ENCODE results near the gene UBL4B. TPM values are rescaled to one million over a fixed set of nuclear protein-coding genes. Genes with fewer than 3 reads are reported as not detected.

Gene UBL4B
- total RNA-seq, 1 experiment from 2014 or later, result 0.19 TPM

DNA sequence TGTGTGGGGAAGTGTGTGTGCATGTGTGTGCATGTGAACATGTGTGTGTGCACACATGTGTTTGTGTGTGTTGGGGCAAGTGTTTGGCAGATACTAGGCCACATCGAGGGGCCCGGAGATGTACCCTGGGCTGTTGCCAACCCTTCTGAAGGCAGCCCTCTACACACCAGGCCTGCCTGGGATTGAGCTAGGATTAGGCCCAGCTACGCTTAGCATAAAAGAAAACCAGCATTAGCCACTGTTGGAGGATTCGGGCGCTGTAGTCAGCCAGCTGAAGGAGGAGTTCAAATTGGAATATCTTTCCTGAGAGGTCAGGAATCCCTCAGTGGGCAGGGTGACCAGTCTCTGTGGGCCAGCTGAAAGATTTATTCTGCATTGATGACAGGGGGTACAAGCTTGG is 31.2 kb upstream of the UBL4B start:
- H4K20me1 ChIP-seq (ENCODE audit: insufficient read depth, low read depth, low read length), result no peaks in the 10 kb centered on the region
- peak overlapping the region; percentile 45 for H3K27ac ChIP-seq (ENCODE audit: low read length)
- H3K4me1 ChIP-seq (ENCODE audit: low read length), result peaks cover 57% of the 10 kb centered on the region
- no peak overlapping the region for H3K4me3 ChIP-seq (ENCODE audit: low read length)
- no peak overlapping the region for H2AFZ ChIP-seq (ENCODE audit: low read length)
- no peaks in the 10 kb centered on the region for H3K9me3 ChIP-seq (ENCODE audit: low read length)
- no peaks in the 10 kb centered on the region for H3K27me3 ChIP-seq (ENCODE audit: low read length)
- peak overlapping the region; percentile 22; the same call in 1 of the 2 replicates for H3K9ac ChIP-seq (ENCODE audit: low read length)
- no peak overlapping the region for H3K4me2 ChIP-seq (ENCODE audit: low read depth, low read length, poor library complexity, severe bottlenecking)
- no peaks in the 10 kb centered on the region for H3K79me2 ChIP-seq (ENCODE audit: low read length)
- DNase-seq, result no peak
- no peaks in the 10 kb centered on the region for H3K9me2 ChIP-seq (replicated peaks; ENCODE audit: insufficient read depth, low read length)
- no peaks in the 10 kb centered on the region for H3K36me3 ChIP-seq (ENCODE audit: insufficient read depth, low read length)

GRCh38 chr1:110082477-110082876 is 29.8 kb upstream of the UBL4B start:
- Histone ChIP-seq H4K20me1 (ENCODE audit: insufficient read depth, low read depth, low read length) (no peaks in the 10 kb centered on the region), H3K9me3 (ENCODE audit: low read length) (no peaks in the 10 kb centered on the region), H3K27ac (ENCODE audit: low read length) (peak overlapping the region; percentile 23; the same call in 1 of the 2 replicates), H2AFZ (ENCODE audit: low read length) (no peak overlapping the region), H3K36me3 (ENCODE audit: insufficient read depth, low read length) (no peaks in the 10 kb centered on the region), H3K79me2 (ENCODE audit: low read length) (no peaks in the 10 kb centered on the region), H3K4me3 (ENCODE audit: low read length) (no peak overlapping the region), H3K9ac (ENCODE audit: low read length) (peak overlapping the region; percentile 19; the same call in 1 of the 2 replicates), H3K4me2 (ENCODE audit: low read depth, low read length, poor library complexity, severe bottlenecking) (no peak overlapping the region), H3K9me2 (replicated peaks; ENCODE audit: insufficient read depth, low read length) (no peaks in the 10 kb centered on the region), H3K27me3 (ENCODE audit: low read length) (no peaks in the 10 kb centered on the region), H3K4me1 (ENCODE audit: low read length) (peaks cover 71% of the 10 kb centered on the region)
- DNase-seq, result no peak

DNA sequence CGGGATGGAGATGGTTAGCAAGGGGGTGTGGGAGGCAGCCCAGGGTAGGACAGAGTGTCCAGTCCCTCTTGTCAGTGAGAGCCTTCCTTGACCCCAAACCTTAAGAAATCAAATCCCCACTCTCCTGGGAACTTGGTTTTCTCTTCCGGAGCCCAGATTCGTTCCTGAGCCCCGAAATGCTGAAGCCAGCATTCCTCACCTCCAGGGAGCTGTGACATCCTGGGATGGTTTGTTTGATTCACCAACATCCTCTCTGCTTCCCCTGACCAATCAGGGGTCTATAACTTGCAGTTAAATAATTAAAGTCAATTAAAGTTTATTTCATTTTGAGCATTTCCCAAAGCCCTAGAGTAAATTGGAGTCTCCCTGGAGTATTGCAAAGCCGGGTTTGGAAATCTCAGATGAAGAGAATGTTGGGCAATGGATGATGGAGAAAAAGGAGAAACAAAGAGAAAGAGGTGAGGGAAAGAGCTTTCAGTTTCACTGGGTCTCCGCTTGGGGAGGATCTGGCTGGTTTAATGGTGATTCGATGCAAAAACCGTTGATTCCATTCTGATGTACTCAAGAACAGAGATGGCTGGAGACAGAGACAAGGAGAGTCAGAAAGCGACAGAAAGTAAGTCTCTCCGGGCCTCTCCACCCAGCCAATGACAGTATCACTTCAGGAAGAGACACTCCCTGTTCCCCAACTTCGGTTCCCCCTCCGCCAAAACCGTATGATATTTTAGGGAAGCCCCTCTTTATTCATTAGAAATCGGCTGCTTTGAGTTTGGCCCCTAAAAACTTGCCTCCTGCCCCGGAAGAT is 29.0 kb upstream of the UBL4B start:
- Histone ChIP-seq H3K4me1 (ENCODE audit: low read length) (peaks cover 79% of the 10 kb centered on the region), H3K79me2 (ENCODE audit: low read length) (no peaks in the 10 kb centered on the region), H3K4me3 (ENCODE audit: low read length) (no peak overlapping the region), H2AFZ (ENCODE audit: low read length) (no peak overlapping the region), H3K36me3 (ENCODE audit: insufficient read depth, low read length) (no peaks in the 10 kb centered on the region), H3K9ac (ENCODE audit: low read length) (no peak overlapping the region), H3K27ac (ENCODE audit: low read length) (peak overlapping the region; percentile 23; the same call in 1 of the 2 replicates), H4K20me1 (ENCODE audit: insufficient read depth, low read depth, low read length) (no peaks in the 10 kb centered on the region), H3K27me3 (ENCODE audit: low read length) (no peaks in the 10 kb centered on the region), H3K9me3 (ENCODE audit: low read length) (no peaks in the 10 kb centered on the region), H3K9me2 (replicated peaks; ENCODE audit: insufficient read depth, low read length) (no peaks in the 10 kb centered on the region), H3K4me2 (ENCODE audit: low read depth, low read length, poor library complexity, severe bottlenecking) (no peak overlapping the region)
- DNase-seq, result no peak

DNA sequence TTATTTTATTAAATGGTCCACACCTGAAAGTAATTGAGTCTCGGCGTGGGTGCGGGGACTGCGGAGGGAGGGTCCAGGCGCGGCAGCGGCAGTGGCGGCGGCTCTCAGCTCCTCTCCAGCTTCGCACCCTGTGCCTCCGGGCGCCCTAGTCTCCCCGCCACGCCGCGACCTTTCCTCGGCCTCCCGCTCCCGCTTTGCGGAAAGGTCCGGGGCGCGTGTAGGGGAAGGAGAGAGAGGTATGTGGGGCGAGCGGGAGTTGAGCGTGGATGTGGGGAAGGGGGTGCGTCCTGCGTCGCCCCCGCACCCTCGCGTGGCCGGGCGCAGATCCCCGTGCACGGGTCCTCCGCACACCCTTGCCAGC is 28.4 kb upstream of the UBL4B start:
- Histone ChIP-seq H2AFZ (ENCODE audit: low read length) (no peak overlapping the region), H3K4me2 (ENCODE audit: low read depth, low read length, poor library complexity, severe bottlenecking) (no peak overlapping the region), H4K20me1 (ENCODE audit: insufficient read depth, low read depth, low read length) (no peaks in the 10 kb centered on the region), H3K4me1 (ENCODE audit: low read length) (peaks cover 85% of the 10 kb centered on the region), H3K79me2 (ENCODE audit: low read length) (no peaks in the 10 kb centered on the region), H3K9me3 (ENCODE audit: low read length) (no peaks in the 10 kb centered on the region), H3K27me3 (ENCODE audit: low read length) (no peaks in the 10 kb centered on the region), H3K9ac (ENCODE audit: low read length) (no peak overlapping the region), H3K36me3 (ENCODE audit: insufficient read depth, low read length) (no peaks in the 10 kb centered on the region), H3K27ac (ENCODE audit: low read length) (no peak overlapping the region), H3K4me3 (ENCODE audit: low read length) (no peak overlapping the region), H3K9me2 (replicated peaks; ENCODE audit: insufficient read depth, low read length) (no peaks in the 10 kb centered on the region)
- no peak for DNase-seq

DNA sequence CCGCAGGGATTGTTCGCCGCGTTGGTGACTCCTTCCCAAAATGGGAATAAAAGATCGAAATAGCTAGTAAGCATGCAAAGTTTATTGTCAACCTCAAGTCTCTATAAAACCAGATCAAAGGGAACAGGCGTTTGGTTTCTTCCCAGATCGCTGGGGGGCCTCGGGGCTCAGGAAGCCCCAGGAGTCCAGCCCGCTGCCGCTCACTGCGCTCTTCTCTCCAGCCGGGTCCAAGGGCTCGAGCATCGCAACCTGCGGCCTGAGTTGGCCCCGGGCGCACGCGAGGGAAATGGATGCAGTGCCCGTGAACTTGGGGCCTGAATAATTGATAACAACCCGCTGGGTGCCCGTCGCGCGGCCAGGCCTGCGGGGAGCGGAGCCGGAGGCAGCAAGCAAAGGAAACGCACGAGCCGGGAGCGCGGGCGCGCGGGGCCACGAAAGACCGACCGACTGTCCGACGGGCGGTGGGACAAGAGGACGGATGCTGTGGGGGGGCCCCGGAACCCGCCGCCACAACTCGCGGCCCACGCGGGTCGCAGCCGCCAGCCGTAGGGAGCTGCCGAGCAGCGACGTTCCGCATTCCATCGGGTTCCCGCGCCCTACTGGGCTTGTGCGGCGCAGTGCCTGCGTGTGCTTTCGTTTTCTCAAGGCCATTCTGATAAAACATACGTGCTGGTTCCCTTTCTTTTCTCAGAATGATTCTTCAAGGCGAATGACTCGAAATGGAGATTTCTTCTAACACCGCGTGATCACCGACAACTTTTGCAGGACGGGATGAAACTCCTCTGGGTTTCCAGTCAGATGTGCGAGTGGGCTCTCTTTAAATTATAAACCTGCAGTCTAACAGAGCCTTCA is 27.8 kb upstream of the UBL4B start:
- Histone ChIP-seq H3K9me2 (replicated peaks; ENCODE audit: insufficient read depth, low read length) (no peaks in the 10 kb centered on the region), H3K27ac (ENCODE audit: low read length) (peak overlapping the region; percentile 87), H2AFZ (ENCODE audit: low read length) (0 out of 2 replicates have a peak overlapping the region, but pooled peaks have one; percentile 5), H4K20me1 (ENCODE audit: insufficient read depth, low read depth, low read length) (no peaks in the 10 kb centered on the region), H3K9me3 (ENCODE audit: low read length) (no peaks in the 10 kb centered on the region), H3K4me1 (ENCODE audit: low read length) (peaks cover 91% of the 10 kb centered on the region), H3K36me3 (ENCODE audit: insufficient read depth, low read length) (no peaks in the 10 kb centered on the region), H3K4me3 (ENCODE audit: low read length) (peak overlapping the region; percentile 33; the same call in 1 of the 2 replicates), H3K9ac (ENCODE audit: low read length) (peak overlapping the region; percentile 7; the same call in 1 of the 2 replicates), H3K79me2 (ENCODE audit: low read length) (no peaks in the 10 kb centered on the region), H3K27me3 (ENCODE audit: low read length) (no peaks in the 10 kb centered on the region), H3K4me2 (ENCODE audit: low read depth, low read length, poor library complexity, severe bottlenecking) (peak overlapping the region; percentile 39)
- DNase-seq, result no peak

DNA sequence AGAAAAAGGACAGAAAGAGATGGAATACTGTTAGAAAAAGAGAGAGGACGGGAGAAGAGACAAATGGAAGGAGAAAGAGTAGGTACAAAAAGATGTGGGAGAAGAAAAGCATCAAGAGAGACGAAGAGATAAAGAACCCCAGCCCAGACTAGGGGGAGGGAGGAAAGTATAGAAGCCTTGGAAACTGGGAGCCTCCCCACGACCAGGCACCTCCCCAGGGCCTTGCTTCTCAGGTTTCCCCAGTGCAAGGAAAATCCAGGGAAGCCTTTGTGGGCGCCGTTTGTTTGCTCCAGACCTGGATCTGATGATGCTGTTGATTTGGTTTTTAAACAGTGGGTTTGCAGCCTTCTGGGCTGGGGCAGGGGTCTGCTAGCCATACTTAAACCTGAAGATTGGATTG is 26.6 kb upstream of the UBL4B start:
- DNase-seq, result no peak
- Histone ChIP-seq H2AFZ (ENCODE audit: low read length) (no peak overlapping the region), H3K9me2 (replicated peaks; ENCODE audit: insufficient read depth, low read length) (no peaks in the 10 kb centered on the region), H3K79me2 (ENCODE audit: low read length) (no peaks in the 10 kb centered on the region), H4K20me1 (ENCODE audit: insufficient read depth, low read depth, low read length) (no peaks in the 10 kb centered on the region), H3K36me3 (ENCODE audit: insufficient read depth, low read length) (no peaks in the 10 kb centered on the region), H3K9me3 (ENCODE audit: low read length) (no peaks in the 10 kb centered on the region), H3K9ac (ENCODE audit: low read length) (no peak overlapping the region), H3K27ac (ENCODE audit: low read length) (peak overlapping the region; percentile 87), H3K27me3 (ENCODE audit: low read length) (no peaks in the 10 kb centered on the region), H3K4me1 (ENCODE audit: low read length) (peaks cover 94% of the 10 kb centered on the region), H3K4me3 (ENCODE audit: low read length) (no peak overlapping the region), H3K4me2 (ENCODE audit: low read depth, low read length, poor library complexity, severe bottlenecking) (no peak overlapping the region)

- H3K27me3 ChIP-seq (ENCODE audit: low read length), result no peaks in the 10 kb centered on the region
- peak overlapping the region; percentile 36 for H3K9ac ChIP-seq (ENCODE audit: low read length)
- H3K4me3 ChIP-seq (ENCODE audit: low read length), result no peak overlapping the region
- no peak overlapping the region for H2AFZ ChIP-seq (ENCODE audit: low read length)
- H3K79me2 ChIP-seq (ENCODE audit: low read length), result no peaks in the 10 kb centered on the region
- H3K9me3 ChIP-seq (ENCODE audit: low read length), result no peaks in the 10 kb centered on the region
- H4K20me1 ChIP-seq (ENCODE audit: insufficient read depth, low read depth, low read length), result no peaks in the 10 kb centered on the region
- H3K4me2 ChIP-seq (ENCODE audit: low read depth, low read length, poor library complexity, severe bottlenecking), result peak overlapping the region; percentile 19
- DNase-seq, result no peak
- no peaks in the 10 kb centered on the region for H3K9me2 ChIP-seq (replicated peaks; ENCODE audit: insufficient read depth, low read length)
- H3K4me1 ChIP-seq (ENCODE audit: low read length), result peaks cover 96% of the 10 kb centered on the region
- H3K36me3 ChIP-seq (ENCODE audit: insufficient read depth, low read length), result no peaks in the 10 kb centered on the region
- H3K27ac ChIP-seq (ENCODE audit: low read length), result peak overlapping the region; percentile 87
Observed at GRCh38 chr1:110086961-110087360, 25.3 kb upstream of the UBL4B start.
